BLaER1 treated with 17β-estradiol and CSF1 and Interleukin-3, amounts not matched to agents 10 nM and 100 nM (cell line): Measurements from ENCODE around the gene FLOT2.

Experiments used
- H3K27ac ChIP-seq, 11 experiments: shearing (Covaris generic); formaldehyde crosslinking; 2 replicates each; pipeline ENCODE4 v1.8.1; 2022
- H3K27me3 ChIP-seq, 11 experiments: shearing (Covaris generic); formaldehyde crosslinking; 2 replicates each; pipeline ENCODE4 v1.8.1; 2022
- H3K36me3 ChIP-seq, 11 experiments: shearing (Covaris generic); formaldehyde crosslinking; 2 replicates each; pipeline ENCODE4 v1.8.1; 2022
- H3K4me1 ChIP-seq, 10 experiments: shearing (Covaris generic); formaldehyde crosslinking; 2 replicates each; pipeline ENCODE4 v1.8.1; 2022
- H3K4me2 ChIP-seq, 11 experiments: shearing (Covaris generic); formaldehyde crosslinking; 2 replicates each; pipeline ENCODE4 v1.8.1; 2022
- H3K4me3 ChIP-seq, 10 experiments: shearing (Covaris generic); formaldehyde crosslinking; 2 replicates each; pipeline ENCODE4 v1.8.1; 2022
- H3K9ac ChIP-seq, 11 experiments: shearing (Covaris generic); formaldehyde crosslinking; 2 replicates each; pipeline ENCODE4 v1.8.1; 2022
- H3K9me3 ChIP-seq, 11 experiments: shearing (Covaris generic); formaldehyde crosslinking; replicated peaks in 1 of 11; 2 replicates each; pipeline ENCODE4 v1.8.1; 2022
- H4K20me1 ChIP-seq, 11 experiments: shearing (Covaris generic); formaldehyde crosslinking; 2 replicates each; pipeline ENCODE4 v1.8.1; 2022
- Cebpa-rat ChIP-seq, 11 experiments: shearing (Covaris generic); IDR thresholded peaks; 2 replicates each; pipeline ENCODE4 v1.8.1; 2022

FLOT2 gene

DNA sequence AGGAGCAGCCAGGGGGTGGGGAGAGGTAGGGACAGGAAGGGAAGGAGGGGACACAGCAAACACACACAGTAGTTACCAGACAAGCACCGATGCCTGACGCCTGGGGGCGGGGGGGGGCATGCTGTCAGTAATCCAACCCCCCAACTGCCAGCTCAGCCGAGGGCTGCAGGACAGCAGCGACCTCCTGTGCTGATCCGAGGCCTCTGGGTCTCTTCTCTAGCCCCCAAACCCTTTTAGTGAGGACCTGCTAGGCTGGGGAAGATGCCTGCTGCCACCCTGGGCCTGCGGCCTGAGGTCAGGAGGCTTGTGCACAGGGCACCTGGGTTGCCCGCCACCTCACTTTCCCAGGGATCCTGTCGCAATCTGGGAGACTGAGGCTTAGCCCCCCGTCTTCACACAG lies 11.6 kb downstream of the FLOT2 start:
- Histone ChIP-seq H3K4me1 (peaks cover 31 to 82% (median 62%) of the 10 kb centered on the region in 10 experiments), H3K9ac (peak overlapping the region in 5 of 11 experiments; percentile 13 to 30 (median 24); a peak in 6 of 22 replicates), H3K27ac (no peak overlapping the region), H3K4me2 (peak overlapping the region in 8 of 11 experiments; percentile 12 to 37 (median 22); a peak in 9 of 22 replicates), H4K20me1 (peaks cover 0 to 77% (median 26%) of the 10 kb centered on the region in 11 experiments; a peak in 12 of 22 replicates), H3K36me3 (peaks cover 32 to 73% (median 56%) of the 10 kb centered on the region in 11 experiments), H3K4me3 (no peak overlapping the region), H3K27me3 (no peaks in the 10 kb centered on the region), H3K9me3 (no peaks in the 10 kb centered on the region; a peak in 1 of 22 replicates)
- TF ChIP-seq Cebpa-rat (IDR thresholded peaks at IDR 0.05) = no peak

GRCh38 chr17:28885363-28885762 lies 12.2 kb downstream of the FLOT2 start:
- H3K36me3 ChIP-seq = peaks cover 38 to 76% (median 59%) of the 10 kb centered on the region in 11 experiments
- no peaks in the 10 kb centered on the region for H3K27me3 ChIP-seq
- H3K9ac ChIP-seq = peak overlapping the region in 3 of 11 experiments; percentile 13 to 28 (median 24); a peak in 2 of 22 replicates
- H3K4me2 ChIP-seq = peak overlapping the region in 7 of 11 experiments; percentile 5 to 37 (median 31); a peak in 8 of 22 replicates
- H3K4me1 ChIP-seq = peaks cover 25 to 76% (median 56%) of the 10 kb centered on the region in 10 experiments
- no peak for TF ChIP-seq Cebpa-rat (IDR thresholded peaks at IDR 0.05)
- no peaks in the 10 kb centered on the region for H3K9me3 ChIP-seq
- peaks cover 0 to 82% (median 26%) of the 10 kb centered on the region in 11 experiments; a peak in 12 of 22 replicates for H4K20me1 ChIP-seq
- H3K27ac ChIP-seq = no peak overlapping the region
- no peak overlapping the region for H3K4me3 ChIP-seq

- Histone ChIP-seq H3K4me2 (peak overlapping the region in 7 of 11 experiments; percentile 5 to 36 (median 23); a peak in 5 of 22 replicates), H3K36me3 (peaks cover 50 to 88% (median 71%) of the 10 kb centered on the region in 11 experiments), H3K9me3 (no peaks in the 10 kb centered on the region), H3K4me1 (peaks cover 13 to 64% (median 44%) of the 10 kb centered on the region in 10 experiments), H4K20me1 (peaks cover 0 to 87% (median 23%) of the 10 kb centered on the region in 11 experiments; a peak in 12 of 22 replicates), H3K27me3 (no peaks in the 10 kb centered on the region), H3K9ac (peak overlapping the region in 3 of 11 experiments; percentile 30 to 37 (median 36); a peak in 5 of 22 replicates), H3K4me3 (no peak overlapping the region), H3K27ac (no peak overlapping the region)
- TF ChIP-seq Cebpa-rat (IDR thresholded peaks at IDR 0.05) = no peak
Observed at GRCh38 chr17:28883967-28884702, 13.4 kb downstream of the FLOT2 start.

DNA sequence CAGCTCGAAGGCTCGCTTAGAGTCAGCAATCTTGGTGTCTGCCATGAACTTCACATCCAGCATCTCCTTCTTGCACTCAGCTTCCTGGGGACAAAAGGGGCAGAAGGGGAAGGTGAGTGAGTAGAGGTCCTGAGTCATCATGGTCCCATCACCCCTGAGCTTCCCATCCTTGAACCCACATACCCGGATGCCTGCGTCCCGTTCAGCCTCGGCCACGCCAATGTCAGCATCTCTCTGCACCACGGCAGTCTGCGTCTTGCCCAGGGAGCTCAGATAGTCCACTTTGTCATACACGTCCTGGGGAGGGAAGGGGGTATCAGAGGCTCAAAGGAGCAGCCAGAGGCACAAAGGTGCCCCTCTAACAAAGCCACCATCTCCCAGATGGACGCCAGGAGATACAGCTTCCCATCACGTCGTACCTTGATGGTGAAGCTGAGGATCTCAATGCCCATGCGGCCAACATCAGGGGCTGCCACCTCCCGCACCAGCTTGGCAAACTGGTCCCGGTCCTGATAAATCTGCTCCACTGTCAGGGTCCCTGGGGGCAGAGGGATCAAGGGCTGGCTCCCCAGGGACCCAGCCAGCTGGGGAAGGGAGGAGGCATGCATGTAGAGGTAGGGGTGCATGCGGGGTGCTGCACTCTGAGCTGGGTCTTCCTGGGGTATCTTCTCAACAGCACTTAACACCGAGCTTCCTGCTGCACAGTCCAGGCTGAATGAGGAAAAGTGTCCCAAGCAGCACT lies 15.2 kb downstream of the FLOT2 start:
- H3K4me1 ChIP-seq = peaks cover 0 to 46% (median 28%) of the 10 kb centered on the region in 10 experiments; a peak in 15 of 20 replicates
- peak overlapping the region in 1 of 11 experiments; percentile 10; a peak in 3 of 22 replicates for H3K9ac ChIP-seq
- peaks cover 0 to 77% (median 17%) of the 10 kb centered on the region in 11 experiments; a peak in 11 of 22 replicates for H4K20me1 ChIP-seq
- no peak overlapping the region for H3K27ac ChIP-seq
- peaks cover 60 to 97% (median 85%) of the 10 kb centered on the region in 11 experiments for H3K36me3 ChIP-seq
- H3K4me3 ChIP-seq = no peak overlapping the region
- H3K9me3 ChIP-seq = no peaks in the 10 kb centered on the region
- H3K27me3 ChIP-seq = no peaks in the 10 kb centered on the region
- no peak overlapping the region for H3K4me2 ChIP-seq
- TF ChIP-seq Cebpa-rat (IDR thresholded peaks at IDR 0.05) = no peak

DNA sequence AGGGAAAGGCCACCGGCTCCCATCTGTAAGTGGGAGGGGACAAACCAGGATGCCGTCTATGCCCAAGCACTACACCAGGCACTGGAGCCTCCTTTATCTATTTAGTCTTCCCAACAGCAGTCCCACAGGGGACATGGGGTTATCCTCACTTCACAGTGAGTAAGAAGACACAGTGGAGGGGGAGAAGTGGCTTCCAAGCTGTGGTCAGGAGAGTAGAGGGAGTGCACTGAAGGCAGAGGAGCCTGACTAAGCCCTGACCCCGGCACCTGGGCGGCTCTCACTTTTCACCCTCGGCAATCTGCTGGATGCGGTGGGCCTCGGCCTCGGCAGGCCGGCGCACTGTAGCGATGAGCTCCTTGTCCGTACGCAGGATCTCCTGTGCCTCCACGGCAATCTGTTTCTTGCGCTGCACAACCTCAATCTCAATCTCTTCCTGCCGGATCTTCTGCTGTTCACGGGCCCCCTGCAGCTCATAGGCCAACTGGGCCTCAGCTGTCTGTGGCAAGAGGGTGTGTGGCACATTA lies 15.9 kb downstream of the FLOT2 start:
- peaks cover 0 to 70% (median 16%) of the 10 kb centered on the region in 11 experiments; a peak in 11 of 22 replicates for H4K20me1 ChIP-seq
- H3K27ac ChIP-seq = no peak overlapping the region
- H3K9me3 ChIP-seq = no peaks in the 10 kb centered on the region
- no peak for TF ChIP-seq Cebpa-rat (IDR thresholded peaks at IDR 0.05)
- no peak overlapping the region for H3K9ac ChIP-seq
- H3K36me3 ChIP-seq = peaks cover 60 to 91% (median 82%) of the 10 kb centered on the region in 11 experiments
- H3K4me2 ChIP-seq = no peak overlapping the region
- no peaks in the 10 kb centered on the region for H3K27me3 ChIP-seq
- no peak overlapping the region for H3K4me3 ChIP-seq
- H3K4me1 ChIP-seq = peaks cover 0 to 39% (median 24%) of the 10 kb centered on the region in 10 experiments; a peak in 15 of 20 replicates

GRCh38 chr17:28880572-28880945 lies 17.0 kb downstream of the FLOT2 start:
- H3K4me2 ChIP-seq = no peak overlapping the region
- no peaks in the 10 kb centered on the region for H3K27me3 ChIP-seq
- H3K9me3 ChIP-seq = no peaks in the 10 kb centered on the region
- no peak for TF ChIP-seq Cebpa-rat (IDR thresholded peaks at IDR 0.05)
- H3K4me3 ChIP-seq = no peak overlapping the region
- H3K9ac ChIP-seq = no peak overlapping the region
- H3K36me3 ChIP-seq = peaks cover 60 to 81% (median 76%) of the 10 kb centered on the region in 11 experiments
- H3K4me1 ChIP-seq = peaks cover 0 to 29% (median 15%) of the 10 kb centered on the region in 10 experiments; a peak in 15 of 20 replicates
- no peak overlapping the region for H3K27ac ChIP-seq
- H4K20me1 ChIP-seq = peaks cover 0 to 59% (median 9%) of the 10 kb centered on the region in 11 experiments; a peak in 9 of 22 replicates

DNA sequence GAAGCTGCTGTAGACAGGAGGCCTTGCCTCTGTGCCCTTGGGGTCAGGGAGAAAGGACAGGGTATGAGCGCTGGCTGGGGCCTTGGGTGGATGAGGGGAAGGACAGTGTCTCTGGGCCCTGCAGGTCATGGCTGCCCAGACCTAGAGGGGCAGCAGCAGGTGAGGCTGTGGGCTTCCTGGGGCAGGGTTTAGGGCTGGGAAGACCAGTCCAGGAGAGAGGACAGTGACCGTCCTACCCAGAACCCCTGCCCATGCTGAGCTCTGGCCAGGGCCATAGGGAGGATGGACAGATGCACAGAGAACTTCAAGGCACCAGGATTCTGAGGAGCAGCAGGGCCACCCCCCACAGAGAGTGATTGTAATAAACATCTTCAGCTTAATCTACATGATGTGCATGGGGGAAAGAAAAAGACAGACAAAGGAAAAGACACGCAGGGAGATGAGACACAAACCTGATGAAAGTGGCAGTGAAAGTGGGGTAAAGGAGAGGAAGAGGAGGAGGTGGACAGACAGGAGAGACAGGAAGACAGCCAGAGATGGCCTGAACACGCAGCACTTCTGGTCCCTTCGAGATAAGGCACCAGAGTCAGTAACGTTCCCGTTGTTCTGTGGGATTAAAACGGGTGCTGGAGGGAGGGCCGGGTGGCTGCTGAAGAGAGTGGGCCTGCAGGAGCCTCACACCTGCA lies 17.5 kb downstream of the FLOT2 start:
- peaks cover 0 to 54% (median 4%) of the 10 kb centered on the region in 11 experiments; a peak in 9 of 22 replicates for H4K20me1 ChIP-seq
- H3K4me2 ChIP-seq = no peak overlapping the region
- no peak overlapping the region for H3K9ac ChIP-seq
- H3K27ac ChIP-seq = no peak overlapping the region
- TF ChIP-seq Cebpa-rat (IDR thresholded peaks at IDR 0.05) = no peak
- no peaks in the 10 kb centered on the region for H3K9me3 ChIP-seq
- peaks cover 60 to 76% (median 70%) of the 10 kb centered on the region in 11 experiments for H3K36me3 ChIP-seq
- peaks cover 0 to 24% (median 10%) of the 10 kb centered on the region in 10 experiments; a peak in 15 of 20 replicates for H3K4me1 ChIP-seq
- no peaks in the 10 kb centered on the region for H3K27me3 ChIP-seq
- H3K4me3 ChIP-seq = no peak overlapping the region

DNA sequence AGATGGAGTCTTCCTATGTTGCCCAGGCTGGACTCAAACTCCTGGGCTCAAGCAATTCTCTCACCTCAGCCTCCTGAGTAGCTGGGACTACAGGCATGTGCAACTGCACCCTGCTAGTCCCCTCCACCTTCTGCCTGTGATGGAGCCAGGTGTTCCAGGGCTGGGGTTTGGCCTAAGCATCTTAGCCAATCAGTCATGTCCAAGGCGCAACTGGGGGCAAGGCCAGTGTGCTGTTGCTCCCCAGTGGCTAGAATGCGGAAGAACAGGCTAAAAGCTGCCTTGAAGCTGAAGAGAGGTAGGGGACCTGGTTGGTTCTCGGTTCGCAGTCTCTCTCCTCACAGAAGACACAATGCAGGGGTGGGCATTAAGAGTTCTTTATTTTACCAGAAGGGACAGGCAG lies 18.6 kb downstream of the FLOT2 start:
- Histone ChIP-seq H3K9me3 (no peaks in the 10 kb centered on the region), H3K9ac (no peak overlapping the region)
- TF ChIP-seq Cebpa-rat (IDR thresholded peaks at IDR 0.05) = no peak

More for the DNA sequence above, 18.6 kb downstream of the FLOT2 start:
- Histone ChIP-seq H3K4me2 (no peak overlapping the region), H3K4me1 (peaks cover 0 to 13% (median 0%) of the 10 kb centered on the region in 10 experiments; a peak in 6 of 20 replicates), H3K4me3 (no peak overlapping the region), H3K27me3 (no peaks in the 10 kb centered on the region), H3K36me3 (peaks cover 55 to 67% (median 60%) of the 10 kb centered on the region in 11 experiments), H3K27ac (no peak overlapping the region), H4K20me1 (peaks cover 0 to 44% (median 3%) of the 10 kb centered on the region in 11 experiments; a peak in 6 of 22 replicates)
